CD14-positive monocyte (primary cell): Measurements from ENCODE around the gene STK32C. TPM values are rescaled to one million over a fixed set of nuclear protein-coding genes. Genes with fewer than 3 reads are reported as not detected.

Experiments used
- DNase-seq, 3 donors: peaks; one replicate each; pipeline ENCODE4 v3.0.0-alpha.2; 2011 to 2022
- H2AFZ ChIP-seq: 2 replicates; pipeline ENCODE4 v1.6.0; 2012; ENCODE audit warnings: mild to moderate bottlenecking, low read depth, low read length, inconsistent platforms; ENCODE audit not compliant: insufficient read depth, poor library complexity, severe bottlenecking
- H3K27ac ChIP-seq, 2 donors: 1 replicate in 1 of 2; 2 replicates in 1 of 2; pipeline ENCODE4 v1.5.1; 2012 to 2013; ENCODE audit warnings: low read length in 2 of 2, control low read depth in 1 of 2, inconsistent platforms in 1 of 2, low read depth in 1 of 2, mild to moderate bottlenecking in 1 of 2
- H3K27me3 ChIP-seq, 2 donors: one replicate each; pipeline versions ENCODE4 v1.6.0 to v1.6.1; 2011 to 2013; ENCODE audit warnings: low read length in 2 of 2; ENCODE audit not compliant: control insufficient read depth in 2 of 2, insufficient read depth in 2 of 2
- H3K36me3 ChIP-seq, 2 donors: replicated peaks in 1 of 2; 1 replicate in 1 of 2; 2 replicates in 1 of 2; pipeline versions ENCODE4 v1.5.1 to v1.6.1; 2012 to 2013; ENCODE audit warnings: low read length in 2 of 2, control low read depth in 1 of 2, inconsistent platforms in 1 of 2, mild to moderate bottlenecking in 1 of 2; ENCODE audit not compliant: insufficient read depth in 2 of 2, control insufficient read depth in 1 of 2
- H3K4me1 ChIP-seq, 2 donors: 1 replicate in 1 of 2; 2 replicates in 1 of 2; pipeline versions ENCODE4 v1.5.1 to v1.6.1; 2012 to 2013; ENCODE audit warnings: low read length in 2 of 2, control low read depth in 1 of 2, inconsistent platforms in 1 of 2, mild to moderate bottlenecking in 1 of 2, moderate library complexity in 1 of 2; ENCODE audit not compliant: insufficient read depth in 2 of 2, control insufficient read depth in 1 of 2
- H3K4me2 ChIP-seq: replicated peaks from 2 replicates; pipeline ENCODE3; 2012; ENCODE audit warnings: low read length, moderate library complexity, mild to moderate bottlenecking; ENCODE audit not compliant: poor library complexity, severe bottlenecking; ENCODE audit errors: extremely low read depth
- H3K4me3 ChIP-seq, 3 experiments: fragments of 200-600 bp in 1 of 3; sonication (generic) in 1 of 3; replicated peaks in 1 of 3; 1 replicate in 2 of 3; 2 replicates in 1 of 3; pipeline ENCODE4 v1.5.1; 2011 to 2013; ENCODE audit warnings: low read length in 3 of 3, mild to moderate bottlenecking in 3 of 3, control low read depth in 2 of 3, low read depth in 2 of 3, inconsistent platforms in 1 of 3, moderate library complexity in 1 of 3
- H3K79me2 ChIP-seq: 2 replicates; pipeline ENCODE4 v1.6.0; 2012; ENCODE audit warnings: mild to moderate bottlenecking, control low read depth, inconsistent platforms, low read length, moderate library complexity; ENCODE audit not compliant: insufficient read depth
- H3K9ac ChIP-seq: 2 replicates; pipeline ENCODE4 v1.6.0; 2017; ENCODE audit warnings: low read length, mild to moderate bottlenecking; ENCODE audit not compliant: insufficient read depth, poor library complexity, severe bottlenecking
- H3K9me3 ChIP-seq, 2 donors: replicated peaks in 1 of 2; 1 replicate in 1 of 2; 2 replicates in 1 of 2; pipeline versions ENCODE4 v1.5.1 to v1.6.1; 2012 to 2013; ENCODE audit warnings: low read length in 2 of 2, control low read depth in 1 of 2; ENCODE audit not compliant: control insufficient read depth in 1 of 2, insufficient read depth in 1 of 2
- H4K20me1 ChIP-seq: 2 replicates; pipeline ENCODE4 v1.6.0; 2012; ENCODE audit warnings: mild to moderate bottlenecking, low read length, control low read depth, moderate library complexity; ENCODE audit not compliant: insufficient read depth
- H3K27ac Mint-ChIP-seq, 7 donors: one replicate each; pipeline ENCODE4 v1.8.0; 2020; ENCODE audit warnings: mild to moderate bottlenecking in 7 of 7, mixed read lengths in 7 of 7, moderate library complexity in 6 of 7, inconsistent platforms in 2 of 7
- H3K27me3 Mint-ChIP-seq, 3 donors: one replicate each; pipeline ENCODE4 v1.8.0; 2021 to 2022; ENCODE audit warnings: low read depth in 3 of 3, mild to moderate bottlenecking in 3 of 3, mixed read lengths in 3 of 3, moderate library complexity in 3 of 3, inconsistent platforms in 1 of 3
- H3K36me3 Mint-ChIP-seq, 2 donors: one replicate each; pipeline ENCODE4 v1.8.0; 2020; ENCODE audit warnings: mixed read lengths in 2 of 2, inconsistent platforms in 1 of 2, mild to moderate bottlenecking in 1 of 2
- H3K4me1 Mint-ChIP-seq: one replicate; pipeline ENCODE4 v1.8.0; 2020; ENCODE audit warnings: mild to moderate bottlenecking, mixed read lengths
- H3K4me3 Mint-ChIP-seq, 2 donors: one replicate each; pipeline ENCODE4 v1.8.0; 2020; ENCODE audit warnings: mild to moderate bottlenecking in 2 of 2, mixed read lengths in 2 of 2, moderate library complexity in 1 of 2
- H3K9me3 Mint-ChIP-seq, 7 donors: one replicate each; pipeline ENCODE4 v1.8.0; 2020 to 2022; ENCODE audit warnings: mixed read lengths in 7 of 7, mild to moderate bottlenecking in 6 of 7, moderate library complexity in 6 of 7, inconsistent platforms in 2 of 7
- WGBS: methylation state at CpG from one replicate; pipeline ENCODE4 v1.1.5; 2013; ENCODE audit warnings: missing lambda C conversion rate; ENCODE audit not compliant: insufficient coverage; 5-methylcytosine and 5-hydroxymethylcytosine counted together
- intact Hi-C, 2 donors: fragments of 100-400 bp; cut with micrococcal nuclease; formaldehyde crosslinking; loops; one replicate each; pipeline versions ENCODE4 v1.15.0 to v1.15.1; 2023
- polyA plus RNA-seq, 3 donors: library from polyadenylated mRNA; depleted of rRNA in 1 of 3; unstranded in 2 of 3; stranded (reverse) in 1 of 3; fragments of 300-500 nt in 2 of 3; fragments of >200 nt in 1 of 3; fragmentation: Illumina TruSeq in 2 of 3; gene quantifications; 1 replicate in 2 of 3; 2 replicates in 1 of 3; pipeline ENCODE4 v1.2.3, GENCODE V29; 2012 to 2021
- TF ChIP-seq, protein P1 (sequence below): fragments of 200-600 bp; IDR thresholded peaks from one replicate; pipeline ENCODE4 v1.8.0; 2022; ENCODE audit warnings: antibody characterized with exemption, mild to moderate bottlenecking

Gene STK32C
- polyA plus RNA-seq, 3 donors: 13.6 to 22.8 (median 18.4) TPM

GRCh38 chr10:132225849-132226205, 81.9 kb downstream of the STK32C start:
- H3K9me3 Mint-ChIP-seq: peaks cover 0 to 2% (median 0%) of the 10 kb centered on the region in 7 donors
- Histone ChIP-seq H3K27ac (peak overlapping the region; percentile 54 to 76), H3K9me3 (no peaks in the 10 kb centered on the region), H3K4me1 (peaks cover 56 to 68% of the 10 kb centered on the region in 2 donors), H3K4me3 (peak overlapping the region in 1 of 3 experiments; percentile 59), H3K79me2 (no peaks in the 10 kb centered on the region), H3K27me3 (no peaks in the 10 kb centered on the region), H4K20me1 (no peaks in the 10 kb centered on the region), H3K9ac (peak overlapping the region; percentile 28), H3K36me3 (peaks cover 6 to 10% of the 10 kb centered on the region in 2 donors), H3K4me2 (peak overlapping the region; percentile 75), H2AFZ (no peak overlapping the region)
- TF ChIP-seq, protein P1, sequence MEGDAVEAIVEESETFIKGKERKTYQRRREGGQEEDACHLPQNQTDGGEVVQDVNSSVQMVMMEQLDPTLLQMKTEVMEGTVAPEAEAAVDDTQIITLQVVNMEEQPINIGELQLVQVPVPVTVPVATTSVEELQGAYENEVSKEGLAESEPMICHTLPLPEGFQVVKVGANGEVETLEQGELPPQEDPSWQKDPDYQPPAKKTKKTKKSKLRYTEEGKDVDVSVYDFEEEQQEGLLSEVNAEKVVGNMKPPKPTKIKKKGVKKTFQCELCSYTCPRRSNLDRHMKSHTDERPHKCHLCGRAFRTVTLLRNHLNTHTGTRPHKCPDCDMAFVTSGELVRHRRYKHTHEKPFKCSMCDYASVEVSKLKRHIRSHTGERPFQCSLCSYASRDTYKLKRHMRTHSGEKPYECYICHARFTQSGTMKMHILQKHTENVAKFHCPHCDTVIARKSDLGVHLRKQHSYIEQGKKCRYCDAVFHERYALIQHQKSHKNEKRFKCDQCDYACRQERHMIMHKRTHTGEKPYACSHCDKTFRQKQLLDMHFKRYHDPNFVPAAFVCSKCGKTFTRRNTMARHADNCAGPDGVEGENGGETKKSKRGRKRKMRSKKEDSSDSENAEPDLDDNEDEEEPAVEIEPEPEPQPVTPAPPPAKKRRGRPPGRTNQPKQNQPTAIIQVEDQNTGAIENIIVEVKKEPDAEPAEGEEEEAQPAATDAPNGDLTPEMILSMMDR: no peak
- peaks cover 4 to 6% (median 6%) of the 10 kb centered on the region in 3 donors for H3K27me3 Mint-ChIP-seq
- H3K4me1 Mint-ChIP-seq: peaks cover 56% of the 10 kb centered on the region
- H3K36me3 Mint-ChIP-seq: peaks cover 16 to 40% of the 10 kb centered on the region in 2 donors
- whole genome bisulfite sequencing: 51% methylated on average over 7 of the region's 8 CpGs
- no peak for DNase-seq
- peak overlapping the region; percentile 63 to 78 for H3K4me3 Mint-ChIP-seq
- peak overlapping the region in 5 of 7 donors; percentile 69 to 82 (median 77) for H3K27ac Mint-ChIP-seq
- intact Hi-C loops: loop anchor here (5.0 to 10.0 kb wide), 3 partner anchors 79 to 409 kb away; partner anchors contain the start of gene STK32C (in 1 of the 2)

DNA sequence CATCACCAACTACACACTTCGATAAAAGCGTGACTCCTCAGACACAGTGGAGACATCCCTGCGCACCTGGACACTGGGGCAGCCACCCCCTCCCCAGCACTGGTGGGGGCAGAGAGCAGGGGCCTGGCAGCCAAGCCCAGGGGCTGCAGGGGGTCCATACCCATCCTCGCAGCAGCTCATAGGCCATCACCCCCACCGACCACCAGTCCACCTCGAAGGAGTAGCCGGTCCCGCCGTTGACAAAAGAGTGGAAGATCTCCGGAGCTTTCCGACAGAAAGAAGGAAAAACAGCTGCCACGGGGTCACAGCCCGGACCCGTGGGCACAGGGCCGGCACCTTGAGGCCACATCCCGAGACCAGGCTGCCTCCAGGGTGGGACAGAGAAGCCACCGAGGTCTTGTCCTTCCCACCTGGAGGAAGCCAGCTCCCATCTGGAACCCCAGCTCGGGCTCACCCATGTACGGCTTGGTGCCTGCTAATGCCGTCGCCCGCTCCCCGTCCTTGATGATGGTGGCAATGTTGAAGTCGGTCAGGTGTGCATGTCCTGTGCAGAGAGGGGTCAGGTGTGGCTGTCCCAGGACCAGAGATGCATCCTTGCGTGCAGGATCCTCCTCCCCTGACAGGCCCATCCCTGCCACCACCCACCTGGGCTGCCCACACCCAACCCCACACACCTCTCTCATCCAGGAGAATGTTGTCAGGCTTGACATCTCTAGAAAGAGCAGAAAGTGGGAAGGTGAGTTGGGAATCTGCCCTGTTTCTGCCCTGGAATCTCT, 82.5 kb downstream of the STK32C start:
- H3K9me3 ChIP-seq: no peaks in the 10 kb centered on the region
- no peak for DNase-seq
- H3K27me3 ChIP-seq: no peaks in the 10 kb centered on the region
- TF ChIP-seq, protein P1: no peak
- Mint-ChIP-seq H3K9me3 (peaks cover 0 to 2% (median 0%) of the 10 kb centered on the region in 7 donors), H3K4me3 (peak overlapping the region in 1 of 2 donors; percentile 21), H3K36me3 (peaks cover 20 to 45% of the 10 kb centered on the region in 2 donors), H3K27ac (peak overlapping the region in 3 of 7 donors; percentile 32 to 77 (median 50)), H3K4me1 (peaks cover 55% of the 10 kb centered on the region), H3K27me3 (peaks cover 2 to 6% (median 5%) of the 10 kb centered on the region in 3 donors)
- WGBS: 94% methylated on average over 15 of the region's 25 CpGs
- no peaks in the 10 kb centered on the region for H4K20me1 ChIP-seq
- intact Hi-C loops: loop anchor here (5.0 to 10.0 kb wide), 3 partner anchors 80 to 410 kb away; partner anchors contain the start of gene STK32C (in 1 of the 2)
- peak overlapping the region; percentile 75 for H3K4me2 ChIP-seq
- H3K79me2 ChIP-seq: no peaks in the 10 kb centered on the region
- peak overlapping the region; percentile 28 for H3K9ac ChIP-seq
- H2AFZ ChIP-seq: no peak overlapping the region
- peaks cover 6 to 10% of the 10 kb centered on the region in 2 donors for H3K36me3 ChIP-seq
- H3K4me3 ChIP-seq: peak overlapping the region in 1 of 3 experiments; percentile 59
- H3K27ac ChIP-seq: peak overlapping the region; percentile 54 to 76
- H3K4me1 ChIP-seq: peaks cover 51 to 62% of the 10 kb centered on the region in 2 donors
